GM12874 (cell line): Measurements from ENCODE around the gene ADM2.

Experiments used
- TF ChIP-seq, protein P1 (sequence below): IDR thresholded peaks from 2 replicates; pipeline ENCODE4 v1.5.1; 2011; ENCODE audit warnings: low read depth, mild to moderate bottlenecking, control low read depth, low read length, moderate library complexity; ENCODE audit not compliant: insufficient read depth

Gene ADM2

GRCh38 chr22:50497093-50497492, 15.8 kb downstream of the ADM2 start:
- TF ChIP-seq, protein P1, sequence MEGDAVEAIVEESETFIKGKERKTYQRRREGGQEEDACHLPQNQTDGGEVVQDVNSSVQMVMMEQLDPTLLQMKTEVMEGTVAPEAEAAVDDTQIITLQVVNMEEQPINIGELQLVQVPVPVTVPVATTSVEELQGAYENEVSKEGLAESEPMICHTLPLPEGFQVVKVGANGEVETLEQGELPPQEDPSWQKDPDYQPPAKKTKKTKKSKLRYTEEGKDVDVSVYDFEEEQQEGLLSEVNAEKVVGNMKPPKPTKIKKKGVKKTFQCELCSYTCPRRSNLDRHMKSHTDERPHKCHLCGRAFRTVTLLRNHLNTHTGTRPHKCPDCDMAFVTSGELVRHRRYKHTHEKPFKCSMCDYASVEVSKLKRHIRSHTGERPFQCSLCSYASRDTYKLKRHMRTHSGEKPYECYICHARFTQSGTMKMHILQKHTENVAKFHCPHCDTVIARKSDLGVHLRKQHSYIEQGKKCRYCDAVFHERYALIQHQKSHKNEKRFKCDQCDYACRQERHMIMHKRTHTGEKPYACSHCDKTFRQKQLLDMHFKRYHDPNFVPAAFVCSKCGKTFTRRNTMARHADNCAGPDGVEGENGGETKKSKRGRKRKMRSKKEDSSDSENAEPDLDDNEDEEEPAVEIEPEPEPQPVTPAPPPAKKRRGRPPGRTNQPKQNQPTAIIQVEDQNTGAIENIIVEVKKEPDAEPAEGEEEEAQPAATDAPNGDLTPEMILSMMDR, result no peak

GRCh38 chr22:50498322-50498890, 17.1 kb downstream of the ADM2 start:
- TF ChIP-seq, protein P1, result peak; percentile 69

DNA sequence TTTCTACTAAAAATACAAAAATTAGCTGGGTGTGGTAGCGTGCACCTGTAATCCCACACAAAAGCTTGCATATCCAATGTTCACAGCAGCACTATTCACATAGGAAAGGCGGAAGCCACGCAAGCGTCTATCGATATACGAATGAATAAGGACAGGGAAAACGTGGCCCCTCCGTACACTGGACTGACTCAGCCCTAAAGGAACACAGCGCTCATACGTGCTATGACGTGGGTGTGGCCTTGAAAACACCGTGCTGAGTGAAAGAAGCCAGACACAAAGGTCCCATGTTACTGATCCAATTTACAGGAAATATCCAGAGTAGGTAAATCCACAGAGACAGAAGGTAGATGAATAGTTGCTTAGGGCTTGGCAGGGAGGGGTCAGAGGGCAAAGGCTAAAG, 19.1 kb downstream of the ADM2 start:
- TF ChIP-seq, protein P1, result no peak

DNA sequence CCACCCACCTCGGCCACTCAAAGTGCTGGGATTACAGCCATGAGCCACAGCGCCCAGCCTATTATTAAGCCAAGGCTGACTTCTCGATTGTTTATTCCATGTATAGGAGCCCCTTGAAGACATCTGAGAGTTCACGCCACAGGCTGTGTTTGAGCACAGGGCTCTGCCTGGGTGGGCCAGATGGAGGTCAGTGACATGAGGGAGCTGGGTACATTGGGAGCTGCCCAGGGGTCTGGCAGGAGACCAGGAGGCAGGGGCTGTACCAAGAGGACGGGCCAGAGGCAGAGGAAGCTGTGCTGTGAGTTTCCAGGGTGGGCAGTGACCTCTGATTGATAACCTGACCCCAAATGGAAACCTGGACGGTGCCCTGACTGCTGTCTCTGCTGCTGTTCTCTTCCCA, 20.8 kb downstream of the ADM2 start:
- TF ChIP-seq, protein P1, result no peak

DNA sequence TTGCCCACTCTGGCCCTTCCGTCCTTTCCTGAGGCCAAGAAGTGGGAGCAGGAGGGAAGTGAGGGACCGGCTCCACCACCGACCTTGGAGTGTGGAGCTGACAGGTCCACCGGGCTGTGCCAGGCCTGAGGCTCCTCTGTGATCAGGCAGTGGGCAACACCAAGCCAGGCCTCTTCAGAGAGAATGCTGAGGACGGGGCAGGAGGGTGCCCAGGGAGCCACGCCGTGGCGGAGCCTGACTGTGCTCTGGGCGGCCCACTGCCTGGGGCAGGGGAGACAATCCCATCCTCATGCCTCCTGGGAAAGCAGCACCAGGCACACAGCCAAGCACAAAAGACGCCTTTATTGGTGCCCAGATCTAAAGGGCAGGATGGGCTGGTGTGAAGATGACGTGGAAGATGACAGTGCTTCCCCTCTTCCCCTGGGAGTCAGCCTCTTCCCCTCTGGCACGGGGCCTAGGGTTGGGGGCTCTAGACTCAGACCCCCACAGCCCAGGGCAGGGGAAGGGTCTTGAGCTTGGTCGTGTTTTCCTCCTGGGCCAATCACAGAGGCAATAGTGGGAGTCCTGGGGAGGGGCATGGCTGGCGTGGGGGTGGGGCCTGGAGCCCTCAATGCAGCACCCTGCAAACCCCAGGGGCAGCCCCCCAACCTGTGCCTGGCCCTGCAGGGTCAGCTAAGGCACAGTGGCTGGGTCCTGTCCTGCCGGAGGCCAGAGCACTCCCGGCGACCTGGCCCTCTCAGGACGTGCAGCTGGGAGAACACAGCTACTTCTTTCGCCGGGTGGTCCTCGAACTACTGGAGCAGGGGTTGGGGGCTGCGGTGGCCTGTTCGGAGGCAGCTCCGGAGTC, 21.5 kb downstream of the ADM2 start:
- TF ChIP-seq, protein P1, result no peak

DNA sequence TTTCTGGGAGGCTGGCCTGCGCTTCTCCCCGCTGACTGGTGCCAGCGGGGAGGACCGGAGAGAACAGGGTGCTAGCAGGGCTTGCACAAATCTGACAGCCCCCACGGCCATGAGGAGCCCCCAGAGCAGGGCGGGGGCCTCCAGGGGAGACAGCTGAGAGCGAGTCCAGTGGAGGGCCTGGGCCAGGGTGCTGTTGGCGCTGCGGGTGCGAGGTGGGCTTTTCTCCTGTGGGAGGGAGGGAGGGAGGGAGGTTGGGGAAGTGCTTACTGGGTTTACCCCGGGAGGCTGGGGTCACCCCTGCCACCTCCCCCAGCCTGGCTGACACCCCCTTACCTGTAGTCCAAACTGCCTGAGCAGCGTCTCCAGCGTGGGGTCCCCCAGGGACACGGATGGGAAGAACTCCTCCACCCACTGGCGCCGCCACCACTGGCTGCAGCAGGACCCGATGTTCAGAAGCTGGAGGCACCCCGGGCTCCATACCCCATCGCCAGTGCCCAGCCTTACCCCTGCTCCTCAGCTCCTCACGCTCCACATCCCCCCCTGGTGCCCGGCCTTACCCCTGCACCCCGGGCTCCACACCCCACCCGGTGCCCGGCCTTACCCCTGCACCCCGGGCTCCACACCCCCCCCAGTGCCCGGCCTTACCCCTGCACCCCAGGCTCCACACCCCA, 22.3 kb downstream of the ADM2 start:
- TF ChIP-seq, protein P1, result no peak

- TF ChIP-seq, protein P1, result no peak
These were observed 23.2 kb downstream of the ADM2 start for GRCh38 chr22:50504369-50505211.
